ENCODE measurements around the gene PAX5.

DNA sequence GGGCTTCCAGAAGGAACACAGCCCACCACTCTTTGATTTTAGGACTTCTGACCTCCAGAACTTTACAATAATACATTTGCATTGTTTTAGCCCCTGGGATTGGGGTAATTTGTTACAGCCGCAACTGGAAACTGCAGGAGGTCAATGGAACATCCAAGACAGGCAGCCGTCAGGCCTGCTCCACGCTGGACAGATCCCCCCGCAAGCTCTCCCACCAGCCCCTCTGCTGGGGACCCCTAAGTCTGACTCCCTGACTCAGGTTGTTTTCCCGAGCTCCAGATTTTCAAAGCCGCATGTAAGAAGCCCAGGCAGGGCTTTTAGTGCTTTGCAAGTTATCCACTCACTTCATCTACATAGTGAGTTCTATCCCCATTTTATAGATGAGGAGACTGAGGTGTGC lies 127.6 kb downstream of the PAX5 start:
- TF ChIP-seq YY1 (IDR thresholded peaks at IDR 0.05; ENCODE audit: low read depth) (no peak), RAD21 (IDR thresholded peaks at IDR 0.05; ENCODE audit: low read depth) (no peak), FOXM1 (IDR thresholded peaks at IDR 0.05; ENCODE audit: borderline replicate concordance, low read depth) (no peak), EP300 (IDR thresholded peaks at IDR 0.05; ENCODE audit: borderline replicate concordance) (no peak)
- TF ChIP-seq, protein P1, sequence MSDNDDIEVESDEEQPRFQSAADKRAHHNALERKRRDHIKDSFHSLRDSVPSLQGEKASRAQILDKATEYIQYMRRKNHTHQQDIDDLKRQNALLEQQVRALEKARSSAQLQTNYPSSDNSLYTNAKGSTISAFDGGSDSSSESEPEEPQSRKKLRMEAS (IDR thresholded peaks at IDR 0.05), result no peak
- TF ChIP-seq, protein P2, sequence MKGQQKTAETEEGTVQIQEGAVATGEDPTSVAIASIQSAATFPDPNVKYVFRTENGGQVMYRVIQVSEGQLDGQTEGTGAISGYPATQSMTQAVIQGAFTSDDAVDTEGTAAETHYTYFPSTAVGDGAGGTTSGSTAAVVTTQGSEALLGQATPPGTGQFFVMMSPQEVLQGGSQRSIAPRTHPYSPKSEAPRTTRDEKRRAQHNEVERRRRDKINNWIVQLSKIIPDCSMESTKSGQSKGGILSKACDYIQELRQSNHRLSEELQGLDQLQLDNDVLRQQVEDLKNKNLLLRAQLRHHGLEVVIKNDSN (IDR thresholded peaks at IDR 0.05), result no peak
- TF ChIP-seq, protein P3, sequence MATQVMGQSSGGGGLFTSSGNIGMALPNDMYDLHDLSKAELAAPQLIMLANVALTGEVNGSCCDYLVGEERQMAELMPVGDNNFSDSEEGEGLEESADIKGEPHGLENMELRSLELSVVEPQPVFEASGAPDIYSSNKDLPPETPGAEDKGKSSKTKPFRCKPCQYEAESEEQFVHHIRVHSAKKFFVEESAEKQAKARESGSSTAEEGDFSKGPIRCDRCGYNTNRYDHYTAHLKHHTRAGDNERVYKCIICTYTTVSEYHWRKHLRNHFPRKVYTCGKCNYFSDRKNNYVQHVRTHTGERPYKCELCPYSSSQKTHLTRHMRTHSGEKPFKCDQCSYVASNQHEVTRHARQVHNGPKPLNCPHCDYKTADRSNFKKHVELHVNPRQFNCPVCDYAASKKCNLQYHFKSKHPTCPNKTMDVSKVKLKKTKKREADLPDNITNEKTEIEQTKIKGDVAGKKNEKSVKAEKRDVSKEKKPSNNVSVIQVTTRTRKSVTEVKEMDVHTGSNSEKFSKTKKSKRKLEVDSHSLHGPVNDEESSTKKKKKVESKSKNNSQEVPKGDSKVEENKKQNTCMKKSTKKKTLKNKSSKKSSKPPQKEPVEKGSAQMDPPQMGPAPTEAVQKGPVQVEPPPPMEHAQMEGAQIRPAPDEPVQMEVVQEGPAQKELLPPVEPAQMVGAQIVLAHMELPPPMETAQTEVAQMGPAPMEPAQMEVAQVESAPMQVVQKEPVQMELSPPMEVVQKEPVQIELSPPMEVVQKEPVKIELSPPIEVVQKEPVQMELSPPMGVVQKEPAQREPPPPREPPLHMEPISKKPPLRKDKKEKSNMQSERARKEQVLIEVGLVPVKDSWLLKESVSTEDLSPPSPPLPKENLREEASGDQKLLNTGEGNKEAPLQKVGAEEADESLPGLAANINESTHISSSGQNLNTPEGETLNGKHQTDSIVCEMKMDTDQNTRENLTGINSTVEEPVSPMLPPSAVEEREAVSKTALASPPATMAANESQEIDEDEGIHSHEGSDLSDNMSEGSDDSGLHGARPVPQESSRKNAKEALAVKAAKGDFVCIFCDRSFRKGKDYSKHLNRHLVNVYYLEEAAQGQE (IDR thresholded peaks at IDR 0.05; ENCODE audit: low read depth), result peak; percentile 54
